ENCODE measurements around the gene IGFBP2. TPM values are rescaled to one million over a fixed set of nuclear protein-coding genes. Genes with fewer than 3 reads are reported as not detected.

IGFBP2 gene
- total RNA-seq, 4 donors from 2014 or later = 10.5 to 155 (median 101) TPM

DNA sequence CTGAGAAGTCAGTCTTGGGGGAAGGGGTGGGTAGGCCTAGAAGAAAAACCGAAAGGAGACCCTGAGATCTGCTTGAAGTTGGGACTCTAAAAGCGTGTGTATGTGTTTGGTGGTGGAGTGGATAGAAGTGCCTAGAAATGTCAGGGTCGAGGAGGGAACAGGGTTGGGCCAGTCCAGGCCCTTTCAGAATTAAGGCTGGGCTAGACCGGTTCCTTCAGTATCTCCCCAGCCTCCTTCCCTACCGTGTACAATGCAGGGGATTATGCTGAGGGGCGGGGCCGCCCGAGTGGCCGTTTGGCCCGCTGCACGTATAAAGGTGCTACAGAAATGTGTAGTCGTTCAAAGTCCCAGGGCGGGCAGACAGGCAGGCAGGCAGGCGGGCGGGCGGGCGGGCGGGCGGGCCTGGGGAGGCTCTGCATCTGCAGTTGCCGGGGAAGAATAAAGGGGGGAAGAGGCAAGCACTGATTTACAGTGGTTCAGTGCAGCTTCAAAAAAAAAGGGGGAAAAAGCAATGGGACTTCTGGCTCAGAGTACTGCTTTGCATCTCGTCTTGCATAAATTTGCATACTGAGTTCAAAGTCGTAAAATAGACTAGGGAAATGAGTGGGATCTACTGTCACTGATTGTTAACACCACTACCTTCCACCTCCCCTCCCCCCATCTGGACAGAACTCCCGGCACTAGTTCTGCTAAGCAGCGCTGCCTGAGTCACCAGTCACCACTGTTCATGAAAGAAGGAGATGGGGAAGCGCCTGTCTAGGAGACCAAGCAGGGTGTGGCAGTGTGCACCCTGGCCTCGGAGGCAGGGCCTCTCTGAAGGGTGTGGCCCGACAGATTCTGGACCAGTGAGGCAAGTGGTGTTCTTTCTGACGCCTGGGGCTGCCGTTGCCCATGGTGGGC lies 3.6 kb downstream of the IGFBP2 start:
- Histone ChIP-seq H3K36me3 (no peaks in the 10 kb centered on the region), H3K27me3 (peaks cover 70% of the 10 kb centered on the region), H3K9me3 (no peaks in the 10 kb centered on the region), H3K4me1 (peaks cover 0 to 43% (median 33%) of the 10 kb centered on the region in 4 donors), H3K27ac (peak overlapping the region; percentile 64 to 79 (median 74)), H3K4me3 (no peak overlapping the region)
- DNase-seq = peak; percentile 90
- in situ Hi-C loops (cut with MboI; ENCODE audit: low pct_ligation_motif_present in 1 of 4, low pct_unique_long_range_greater_than_20kb in 1 of 4, low sequenced_read_pairs in 3 of 4) (no loop called here), intact Hi-C loops (cut with DNase I; ENCODE audit: low total_unique reads) (no loop called here)
- 22 to 37% methylated on average over 12 to 29 of the region's 29 CpGs for WGBS, 2 donors (ENCODE audit: low coverage in 1 of 2)
- TF ChIP-seq CTCF (IDR thresholded peaks at IDR 0.05) = no peak
- peak; percentile 23 for TF ChIP-seq EP300 (IDR thresholded peaks at IDR 0.05; ENCODE audit: low read depth)
- TF ChIP-seq POLR2A (IDR thresholded peaks at IDR 0.05) = no peak
- TF ChIP-seq POLR2AphosphoS5 (IDR thresholded peaks at IDR 0.05) = peak; percentile 36 to 61 (median 53)

GRCh38 chr2:216637472-216637871 lies 4.3 kb downstream of the IGFBP2 start:
- H3K27me3 ChIP-seq = peaks cover 63% of the 10 kb centered on the region
- H3K36me3 ChIP-seq = no peaks in the 10 kb centered on the region
- no peak for TF ChIP-seq EP300 (IDR thresholded peaks at IDR 0.05; ENCODE audit: low read depth)
- no peak for TF ChIP-seq CTCF (IDR thresholded peaks at IDR 0.05)
- no peak for TF ChIP-seq POLR2A (IDR thresholded peaks at IDR 0.05)
- 40 to 49% methylated on average over 2 to 3 of the region's 3 CpGs for WGBS, 2 donors (ENCODE audit: low coverage in 1 of 2)
- H3K9me3 ChIP-seq = no peaks in the 10 kb centered on the region
- no peak for DNase-seq
- peaks cover 0 to 43% (median 33%) of the 10 kb centered on the region in 4 donors for H3K4me1 ChIP-seq
- no peak overlapping the region for H3K4me3 ChIP-seq
- intact Hi-C loops (cut with DNase I; ENCODE audit: low total_unique reads) (no loop called here), in situ Hi-C loops (cut with MboI; ENCODE audit: low pct_ligation_motif_present in 1 of 4, low pct_unique_long_range_greater_than_20kb in 1 of 4, low sequenced_read_pairs in 3 of 4) (no loop called here)
- peak overlapping the region; percentile 64 to 79 (median 72) for H3K27ac ChIP-seq

DNA sequence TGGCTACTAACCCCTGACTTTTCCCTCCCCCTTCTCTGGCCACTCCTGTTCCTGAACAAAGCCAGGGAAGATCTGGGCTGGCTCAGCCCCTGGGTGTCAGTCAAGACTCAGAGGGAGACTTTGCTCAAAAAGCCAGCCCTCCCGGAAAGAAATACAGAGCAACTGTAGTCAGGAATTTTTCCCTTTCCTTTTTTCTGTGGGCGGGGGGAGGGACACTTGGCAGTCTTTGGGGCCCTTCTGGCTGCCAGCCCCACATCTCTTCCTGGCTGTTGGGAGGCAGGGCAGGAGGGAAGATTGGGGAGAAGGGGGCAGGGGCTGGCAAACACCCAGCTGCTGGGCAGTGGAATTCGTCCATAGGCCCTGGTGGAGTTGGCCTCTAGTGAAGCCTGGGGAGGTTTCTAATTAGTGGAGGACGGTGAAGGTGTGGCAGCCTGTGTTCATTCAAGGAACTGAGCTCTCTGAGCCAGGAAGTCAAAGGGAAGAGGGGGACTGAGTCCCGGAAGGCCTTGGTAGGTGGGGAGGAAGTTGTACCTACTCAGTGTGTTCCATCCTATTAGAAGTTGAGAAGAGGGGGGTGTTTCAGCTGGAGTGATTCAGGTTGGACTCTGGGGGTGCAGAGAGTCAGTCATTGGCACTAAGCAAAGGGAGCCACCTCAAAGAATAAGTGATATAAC lies 10.9 kb downstream of the IGFBP2 start:
- TF ChIP-seq EP300 (IDR thresholded peaks at IDR 0.05; ENCODE audit: low read depth) = no peak
- no peak for TF ChIP-seq CTCF (IDR thresholded peaks at IDR 0.05)
- TF ChIP-seq POLR2AphosphoS5 (IDR thresholded peaks at IDR 0.05) = no peak
- TF ChIP-seq POLR2A (IDR thresholded peaks at IDR 0.05) = no peak
- in situ Hi-C loops (cut with MboI; ENCODE audit: low pct_ligation_motif_present in 1 of 4, low pct_unique_long_range_greater_than_20kb in 1 of 4, low sequenced_read_pairs in 3 of 4) = no loop called here
- no peak overlapping the region for H3K27ac ChIP-seq
- H3K9me3 ChIP-seq = no peaks in the 10 kb centered on the region
- intact Hi-C loops (cut with DNase I; ENCODE audit: low total_unique reads) = no loop called here
- 47 to 83% methylated on average over 1 to 5 of the region's 5 CpGs for WGBS, 2 donors (ENCODE audit: low coverage in 1 of 2)
- no peak for DNase-seq
- no peaks in the 10 kb centered on the region for H3K36me3 ChIP-seq
- H3K27me3 ChIP-seq = peaks cover 2% of the 10 kb centered on the region
- H3K4me1 ChIP-seq = peaks cover 0 to 8% (median 3%) of the 10 kb centered on the region in 4 donors
- H3K4me3 ChIP-seq = no peak overlapping the region

GRCh38 chr2:216644842-216645635 lies 11.8 kb downstream of the IGFBP2 start:
- H3K4me1 ChIP-seq = peaks cover 0 to 8% (median 3%) of the 10 kb centered on the region in 4 donors
- in situ Hi-C loops (cut with MboI; ENCODE audit: low pct_ligation_motif_present in 1 of 4, low pct_unique_long_range_greater_than_20kb in 1 of 4, low sequenced_read_pairs in 3 of 4) = no loop called here
- no peak for TF ChIP-seq POLR2A (IDR thresholded peaks at IDR 0.05)
- no peak for TF ChIP-seq POLR2AphosphoS5 (IDR thresholded peaks at IDR 0.05)
- no peak for TF ChIP-seq EP300 (IDR thresholded peaks at IDR 0.05; ENCODE audit: low read depth)
- TF ChIP-seq CTCF (IDR thresholded peaks at IDR 0.05) = no peak

More at GRCh38 chr2:216644842-216645635, 11.8 kb downstream of the IGFBP2 start:
- 53 to 100% methylated on average over 1 to 4 of the region's 4 CpGs for WGBS, 2 donors (ENCODE audit: low coverage in 1 of 2)
- Histone ChIP-seq H3K27ac (no peak overlapping the region), H3K4me3 (no peak overlapping the region), H3K27me3 (no peaks in the 10 kb centered on the region), H3K9me3 (no peaks in the 10 kb centered on the region), H3K36me3 (no peaks in the 10 kb centered on the region)
- intact Hi-C loops (cut with DNase I; ENCODE audit: low total_unique reads) = no loop called here
- no peak for DNase-seq
